AG04450 (cell line): ENCODE measurements around the gene FNDC7. TPM values are rescaled to one million over a fixed set of nuclear protein-coding genes. Genes with fewer than 3 reads are reported as not detected.
"Not testable (repeated sequence)": the region's sequence is repeated elsewhere in the genome, so short reads cannot be mapped to it uniquely, and the experiment has no call there.

ENCODE experiments used
- CTCF ChIA-PET: fragments of 300-600, 350-600 bp; formaldehyde crosslinking; extraction: SDS; loops from one replicate; lab custom pipeline; 2022; ENCODE audit warnings: antibody characterized with exemption, inconsistent platforms; lab: Charles Lee
- POLR2A ChIA-PET: fragments of 350-600 bp; formaldehyde crosslinking; extraction: SDS; loops from one replicate; lab custom pipeline; 2021; ENCODE audit warnings: antibody characterized with exemption, inconsistent platforms; lab: Yijun Ruan, JAX
- DNase-seq: peaks from one replicate; pipeline ENCODE4 v3.0.0-alpha.2; 2011; ENCODE audit warnings: low read depth, low spot score
- H3K27ac ChIP-seq: one replicate; pipeline ENCODE4 v1.5.1; 2012; ENCODE audit warnings: low read depth, low read length, control low read depth
- H3K27me3 ChIP-seq: one replicate; pipeline ENCODE4 v1.6.0; 2012; ENCODE audit warnings: low read length; ENCODE audit not compliant: control insufficient read depth, insufficient read depth
- H3K4me3 ChIP-seq: 2 replicates; pipeline ENCODE4 v1.5.1; 2011; ENCODE audit warnings: mild to moderate bottlenecking, low read depth, low read length, control low read depth
- H3K9me3 ChIP-seq: 2 replicates; pipeline ENCODE4 v1.5.1; 2012; ENCODE audit warnings: low read length; ENCODE audit not compliant: control insufficient read depth, insufficient read depth
- CTCF ChIP-seq: IDR thresholded peaks from 2 replicates; pipeline ENCODE4 v1.5.1; 2011; ENCODE audit warnings: low read depth, low read length, control low read depth, inconsistent platforms
- polyA plus RNA-seq: library from polyadenylated mRNA; depleted of rRNA; stranded (reverse); fragments of >200 nt; gene quantifications from 2 replicates; pipeline ENCODE4 v1.2.3, GENCODE V29; 2011

Gene FNDC7
- polyA plus RNA-seq, 1 experiment: not detected

GRCh38 chr1:108779455-108779854 is 66.7 kb downstream of the FNDC7 start:
- ChIA-PET POLR2A (no interaction called here), CTCF (no interaction called here)
- no peak for DNase-seq
- H3K27ac ChIP-seq: no peak overlapping the region
- no peak for TF ChIP-seq CTCF
- H3K4me3 ChIP-seq: no peak overlapping the region
- H3K9me3 ChIP-seq: no peaks in the 10 kb centered on the region
- H3K27me3 ChIP-seq: no peaks in the 10 kb centered on the region

- ChIA-PET CTCF (no interaction called here), POLR2A (no interaction called here)
- no peaks in the 10 kb centered on the region for H3K27me3 ChIP-seq
- no peak for TF ChIP-seq CTCF
- no peak for DNase-seq
- no peak overlapping the region for H3K4me3 ChIP-seq
- peaks cover 13% of the 10 kb centered on the region for H3K9me3 ChIP-seq
- H3K27ac ChIP-seq: no peak overlapping the region
Measured at GRCh38 chr1:108780937-108781574, 68.3 kb downstream of the FNDC7 start.

- H3K4me3 ChIP-seq, DNase-seq, H3K27me3 ChIP-seq, CTCF ChIA-PET, H3K27ac ChIP-seq, POLR2A ChIA-PET: not testable (repeated sequence)
- H3K9me3 ChIP-seq: peaks cover 14% of the 10 kb centered on the region
Measured at GRCh38 chr1:108781575-108781944, 68.9 kb downstream of the FNDC7 start.

GRCh38 chr1:108785264-108785663 is 72.6 kb downstream of the FNDC7 start:
- no peak overlapping the region for H3K4me3 ChIP-seq
- H3K27ac ChIP-seq: no peak overlapping the region
- POLR2A ChIA-PET: no interaction called here
- peaks cover 14% of the 10 kb centered on the region for H3K9me3 ChIP-seq
- no peak for TF ChIP-seq CTCF
- no peaks in the 10 kb centered on the region for H3K27me3 ChIP-seq
- no peak for DNase-seq
- CTCF ChIA-PET: no interaction called here

GRCh38 chr1:108785880-108786279 is 73.2 kb downstream of the FNDC7 start:
- DNase-seq: no peak
- no peaks in the 10 kb centered on the region for H3K27me3 ChIP-seq
- peaks cover 14% of the 10 kb centered on the region for H3K9me3 ChIP-seq
- no peak overlapping the region for H3K4me3 ChIP-seq
- ChIA-PET POLR2A (no interaction called here), CTCF (no interaction called here)
- no peak for TF ChIP-seq CTCF
- H3K27ac ChIP-seq: no peak overlapping the region
